Stimulated activated naive CD4-positive, alpha-beta T cell treated with Interleukin-2 at 50 U/mL for 16 hours (primary cell): ENCODE results near the gene CENPB.

ENCODE experiments used
- DNase-seq: peaks from one replicate; lab custom pipeline; 2025; lab: John Stamatoyannopoulos, UW

CENPB gene

DNA sequence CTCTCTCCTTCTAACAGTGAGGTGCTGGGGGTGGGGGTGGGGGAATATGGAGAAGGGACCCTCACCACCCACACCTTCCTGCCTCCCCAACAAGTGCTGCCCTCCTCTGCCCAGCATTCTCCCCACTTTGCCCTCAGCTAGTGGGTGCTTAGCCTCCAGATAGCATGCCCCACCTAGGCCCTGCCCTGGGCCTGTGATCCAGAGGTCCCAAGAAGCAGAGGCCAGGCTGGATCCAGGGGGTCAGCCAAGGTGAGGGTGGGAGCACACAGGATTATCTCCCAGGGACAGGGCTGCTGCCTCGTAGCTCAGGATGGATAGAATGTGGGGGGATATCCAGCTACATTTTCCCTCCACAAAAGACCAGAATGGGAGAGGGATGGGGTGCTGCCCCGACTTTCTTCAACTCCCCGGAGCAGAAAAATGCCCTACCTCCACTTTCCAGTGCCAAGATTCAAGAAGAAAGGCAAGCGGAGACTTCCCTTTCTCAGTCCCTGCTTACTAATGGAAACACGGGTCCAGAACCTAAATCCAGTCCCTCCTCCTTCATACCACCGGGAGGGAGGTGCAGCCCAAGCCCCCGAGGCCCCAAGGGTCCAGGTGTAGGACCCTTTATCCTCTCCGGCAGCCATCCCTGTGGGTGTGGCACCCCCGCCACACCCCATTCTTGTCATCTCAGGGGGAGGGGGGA, 20.0 kb downstream of the CENPB start:
- DNase-seq: no peak

DNA sequence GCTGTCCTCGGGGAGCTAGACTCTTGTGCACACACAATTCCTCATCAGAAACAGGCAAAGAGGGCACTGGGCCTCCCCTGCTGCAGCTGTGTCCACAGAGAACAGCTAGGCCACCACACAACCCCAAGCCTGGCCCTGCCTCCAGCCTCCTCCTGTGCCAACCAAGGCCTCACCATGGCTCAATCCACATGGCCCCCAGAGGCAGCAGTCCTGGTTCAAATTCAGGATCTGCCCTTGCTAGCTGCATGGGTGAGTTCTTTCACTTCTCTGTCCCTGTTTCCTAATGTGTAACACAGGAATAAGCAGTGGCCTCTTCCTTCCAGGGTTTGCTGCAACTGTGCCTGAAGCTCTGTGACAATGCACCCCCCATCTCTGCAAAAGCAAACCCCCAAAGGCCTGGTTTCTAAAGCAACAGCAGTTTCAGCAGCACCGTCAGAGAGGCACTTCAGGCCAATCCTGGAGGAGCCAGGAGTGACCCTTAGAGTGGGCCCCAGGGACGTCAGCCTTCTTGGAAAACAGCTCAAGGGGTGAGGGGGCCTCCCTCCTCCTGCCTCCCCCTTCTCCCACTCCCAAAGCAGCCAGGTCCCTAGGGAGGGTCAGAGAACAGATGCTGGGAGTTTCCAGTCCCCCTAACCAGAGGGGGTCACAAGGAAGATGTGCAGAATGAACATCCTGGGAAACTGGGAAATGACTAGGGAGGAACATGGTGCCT, 21.2 kb downstream of the CENPB start:
- DNase-seq: no peak

DNA sequence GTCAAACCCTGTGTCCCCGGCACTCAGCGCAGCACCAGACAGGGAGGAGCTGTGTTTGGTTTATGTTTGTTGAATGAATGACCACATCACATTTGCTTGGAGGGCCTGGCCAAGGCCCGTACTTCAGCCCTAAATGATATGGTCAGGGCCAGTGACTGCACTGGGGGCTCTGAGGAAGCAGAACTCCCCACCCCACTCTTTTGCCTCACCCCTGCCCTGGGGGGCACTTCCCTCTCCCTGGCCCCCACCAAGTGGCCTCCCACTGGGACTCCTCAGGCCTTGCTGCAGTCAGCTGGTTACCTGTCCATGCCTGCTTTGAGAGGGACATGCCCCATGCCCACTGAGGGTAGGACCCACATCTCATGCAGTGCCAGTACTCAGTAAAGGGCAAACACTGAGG, 21.9 kb downstream of the CENPB start:
- no peak for DNase-seq

DNA sequence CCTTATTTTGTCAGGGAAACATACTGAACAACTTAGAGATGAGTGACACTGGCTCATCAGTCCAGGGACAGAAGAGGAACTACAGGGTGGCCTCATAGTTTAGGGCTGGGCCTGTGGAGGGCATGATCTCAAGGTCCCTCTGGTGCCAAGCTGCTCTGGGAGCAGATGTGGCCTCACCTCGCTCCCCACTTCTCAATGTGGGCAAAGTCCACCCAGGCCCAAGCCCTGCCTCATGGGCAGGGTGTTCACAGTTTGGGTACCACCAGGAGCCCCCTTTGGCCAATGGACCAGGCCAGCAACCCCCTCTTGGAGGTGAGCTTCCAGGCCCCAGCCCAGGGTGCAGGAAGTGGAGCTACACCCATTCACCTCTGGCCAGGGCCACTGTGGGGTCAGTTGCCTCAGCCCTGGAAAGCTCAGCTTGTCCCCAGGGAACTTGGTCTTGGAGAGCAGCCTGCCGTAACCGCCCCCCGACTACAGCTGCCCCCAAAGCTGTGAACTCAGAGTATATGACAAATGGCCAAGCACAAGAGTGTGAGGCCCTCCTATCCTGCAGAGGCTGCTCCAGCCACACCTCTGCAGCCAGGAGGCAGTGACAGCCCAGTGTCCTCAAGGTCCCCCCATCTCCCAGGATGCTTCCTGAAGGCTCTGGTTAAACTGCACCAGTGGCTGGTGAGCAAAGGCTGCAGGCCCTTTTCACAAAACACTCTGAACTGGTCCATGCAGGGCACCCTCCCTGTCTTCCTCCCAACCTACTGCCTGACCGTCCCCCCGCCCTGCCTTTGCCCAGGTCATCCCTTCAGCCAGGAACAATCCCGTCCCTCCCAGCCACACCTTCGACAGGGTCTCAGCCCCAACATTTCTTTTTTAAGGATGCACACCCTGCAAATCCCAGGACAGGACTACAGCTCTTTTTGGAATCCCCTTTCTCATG, 22.6 kb downstream of the CENPB start:
- DNase-seq: no peak

DNA sequence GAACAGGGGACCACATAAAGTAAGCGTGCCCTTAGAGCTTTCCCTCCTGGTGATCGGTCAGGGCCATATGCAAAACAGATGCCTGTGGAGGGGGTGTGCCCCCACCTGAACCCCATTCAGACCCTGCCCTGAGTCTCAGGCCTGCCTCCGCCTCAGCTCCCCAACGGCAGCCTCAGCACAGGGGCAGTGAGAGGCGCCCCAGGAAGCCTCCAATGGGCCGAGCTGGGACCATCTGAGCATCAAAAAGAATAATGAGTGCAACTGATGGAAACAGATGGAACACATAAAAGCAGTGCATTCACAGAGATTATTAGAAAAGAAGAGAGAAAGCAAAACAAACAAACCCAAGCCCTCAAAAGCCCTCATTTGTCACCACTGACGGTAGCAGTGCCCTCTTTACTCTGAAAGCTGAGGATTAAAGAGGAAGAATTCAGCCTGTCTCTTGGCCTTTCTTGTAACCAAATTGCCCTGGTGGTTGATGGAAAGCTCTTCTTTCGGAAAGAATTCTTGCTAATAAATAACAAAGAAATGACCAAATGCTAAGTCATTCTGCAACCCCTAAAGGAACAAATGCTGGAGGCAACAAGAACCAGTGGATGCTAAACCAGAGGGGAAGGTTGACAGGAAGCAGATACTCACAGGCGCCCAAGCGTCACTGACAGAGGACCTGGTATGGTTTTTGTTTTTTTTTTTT, 25.7 kb downstream of the CENPB start:
- DNase-seq: no peak

DNA sequence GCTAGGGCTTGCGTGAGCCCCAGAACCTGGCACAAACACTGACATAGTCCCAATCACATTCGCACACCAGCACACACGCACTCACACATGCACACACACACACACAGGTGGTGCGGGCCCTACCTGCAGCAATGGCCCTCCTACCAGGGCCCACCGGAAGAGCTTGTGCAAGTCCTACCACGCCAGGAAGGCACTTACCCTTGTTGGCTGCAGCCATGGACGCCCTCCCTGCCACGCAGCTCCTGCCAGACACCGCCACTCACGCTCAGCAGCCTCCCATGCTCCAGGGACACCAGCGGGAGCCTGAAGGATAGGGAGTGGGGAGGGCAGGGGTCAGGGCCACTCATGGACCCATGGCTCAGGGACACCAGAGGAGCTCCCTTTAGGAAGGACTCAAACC, 26.7 kb downstream of the CENPB start:
- no peak for DNase-seq

DNA sequence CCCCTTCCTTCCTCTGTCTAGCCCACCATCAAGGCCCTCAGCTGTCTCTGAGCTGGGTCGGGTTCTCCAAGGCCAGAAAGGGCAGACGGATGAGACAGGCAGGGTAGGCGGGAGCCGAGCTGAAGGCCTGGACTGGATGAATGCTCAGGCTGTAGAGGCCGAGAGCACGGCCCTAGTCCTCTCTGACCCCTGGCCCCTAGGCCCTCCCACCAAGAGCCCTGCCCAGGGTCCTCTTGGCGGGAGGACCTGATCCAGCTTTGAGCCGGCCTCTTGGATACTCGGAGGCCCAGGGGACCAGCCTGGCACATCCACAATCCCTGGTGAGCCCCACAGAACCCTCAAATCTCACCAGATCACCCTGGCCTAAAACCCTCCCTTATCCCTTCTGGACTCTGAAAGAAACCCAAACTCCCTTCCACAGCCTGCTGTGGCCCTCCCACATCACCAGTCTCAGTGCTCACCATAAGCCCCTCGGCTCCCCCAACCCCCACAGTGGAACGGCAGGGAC, 27.2 kb downstream of the CENPB start:
- DNase-seq: no peak

DNA sequence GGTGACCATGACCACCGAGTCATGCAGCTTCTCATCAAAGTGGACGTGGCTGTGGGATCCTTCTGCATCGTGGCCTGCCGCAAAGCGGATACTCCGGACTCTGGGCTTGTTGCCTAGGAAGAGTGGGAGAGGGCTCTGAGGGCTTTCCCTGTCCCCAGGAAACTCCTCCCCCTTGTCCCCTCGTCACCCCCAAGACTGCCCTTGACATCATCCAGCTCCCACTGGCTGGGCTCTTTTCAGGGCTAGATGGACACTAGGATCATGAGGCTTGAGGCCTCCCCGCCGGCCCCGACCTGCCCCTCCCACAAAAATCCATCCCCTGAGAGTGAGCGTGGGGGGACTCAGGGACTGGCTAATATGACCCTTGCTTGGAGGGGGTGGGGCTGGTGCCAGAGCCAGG, 28.0 kb downstream of the CENPB start:
- no peak for DNase-seq

DNA sequence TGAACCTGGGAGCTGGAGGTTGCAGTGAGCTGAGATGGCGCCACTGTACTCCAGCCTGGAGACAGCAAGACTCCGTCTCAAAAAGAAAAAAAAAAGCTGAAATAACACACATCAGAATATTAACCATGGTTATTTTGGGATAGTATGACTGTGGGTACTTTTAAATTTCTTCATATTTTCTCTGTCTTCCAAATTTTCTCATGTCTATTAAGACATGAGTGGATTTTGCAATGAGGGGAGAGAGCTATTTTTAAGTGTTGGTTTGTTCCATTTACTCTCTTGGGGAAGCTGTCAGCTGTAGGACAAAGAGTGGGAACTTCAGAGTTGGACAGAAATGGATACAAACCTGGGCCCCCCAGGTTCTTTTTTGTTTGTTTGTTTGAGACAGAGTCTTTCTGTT, 29.3 kb downstream of the CENPB start:
- no peak for DNase-seq

DNA sequence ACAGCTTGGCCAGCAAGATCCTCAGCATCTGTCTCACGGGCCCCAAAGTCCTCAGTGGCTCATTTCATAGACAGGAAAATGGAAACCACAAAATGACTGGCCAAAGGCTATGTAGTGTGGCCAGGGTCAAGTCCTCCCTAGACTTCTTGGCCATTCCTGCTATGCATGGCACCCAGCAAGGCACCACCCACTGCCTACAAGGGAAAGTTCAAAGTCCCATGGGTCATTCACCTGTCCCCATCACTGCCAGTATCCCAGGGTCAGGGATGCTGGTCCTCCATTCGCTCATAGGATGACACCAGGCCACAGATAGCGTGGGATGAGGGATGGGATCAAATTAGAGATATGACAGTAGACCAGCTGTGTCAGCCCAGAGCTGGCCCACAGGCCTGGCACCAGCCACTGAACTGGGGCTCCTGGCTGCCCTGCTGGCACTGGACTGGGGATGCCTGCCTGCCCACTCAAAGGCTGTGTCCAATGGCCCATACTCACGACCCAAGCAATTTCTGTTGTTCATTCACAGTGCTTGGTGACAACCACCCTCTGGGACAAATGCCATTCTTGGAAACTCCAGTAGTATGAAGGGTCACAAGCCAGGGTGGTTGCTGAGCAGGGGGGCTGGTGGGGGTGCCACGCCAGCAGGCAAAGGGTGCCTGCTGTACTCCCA, 30.6 kb downstream of the CENPB start:
- DNase-seq: no peak

DNA sequence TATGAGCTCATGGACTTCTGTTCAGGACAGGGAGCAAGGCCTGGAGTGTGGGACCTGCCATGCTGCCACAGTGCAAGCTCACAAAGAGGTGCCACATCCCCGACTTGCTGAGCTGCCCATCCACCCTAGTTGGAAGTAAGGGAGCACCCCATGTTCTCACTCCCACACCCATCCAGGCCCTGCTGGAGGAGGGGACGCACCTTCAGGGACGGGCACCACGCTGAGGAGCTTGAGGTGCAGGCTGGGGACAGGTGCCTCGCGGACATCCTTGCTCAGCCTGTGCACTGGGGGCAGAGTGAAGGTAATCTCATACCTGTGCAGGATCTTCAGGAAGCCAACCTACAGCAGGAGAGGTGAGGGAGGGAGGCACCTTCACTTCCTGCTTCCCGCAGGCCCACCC, 31.3 kb downstream of the CENPB start:
- DNase-seq: no peak

DNA sequence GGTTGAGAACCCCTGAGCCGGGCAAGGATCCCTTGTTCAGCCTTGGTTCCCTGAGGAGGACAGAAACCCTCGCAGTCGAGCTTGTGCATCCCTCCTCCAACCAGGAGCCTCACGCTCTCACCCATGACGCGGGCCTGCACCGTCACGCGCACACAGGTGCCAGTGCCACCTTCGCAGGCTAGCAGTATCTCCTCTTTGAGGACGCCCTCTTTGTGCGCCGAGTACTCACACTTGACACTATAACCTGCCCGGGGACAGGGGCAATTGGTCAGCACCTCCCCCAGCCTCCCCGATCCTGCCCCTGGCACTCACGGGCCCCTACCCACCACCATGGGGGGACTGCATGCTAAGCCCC, 32.3 kb downstream of the CENPB start:
- DNase-seq: no peak

DNA sequence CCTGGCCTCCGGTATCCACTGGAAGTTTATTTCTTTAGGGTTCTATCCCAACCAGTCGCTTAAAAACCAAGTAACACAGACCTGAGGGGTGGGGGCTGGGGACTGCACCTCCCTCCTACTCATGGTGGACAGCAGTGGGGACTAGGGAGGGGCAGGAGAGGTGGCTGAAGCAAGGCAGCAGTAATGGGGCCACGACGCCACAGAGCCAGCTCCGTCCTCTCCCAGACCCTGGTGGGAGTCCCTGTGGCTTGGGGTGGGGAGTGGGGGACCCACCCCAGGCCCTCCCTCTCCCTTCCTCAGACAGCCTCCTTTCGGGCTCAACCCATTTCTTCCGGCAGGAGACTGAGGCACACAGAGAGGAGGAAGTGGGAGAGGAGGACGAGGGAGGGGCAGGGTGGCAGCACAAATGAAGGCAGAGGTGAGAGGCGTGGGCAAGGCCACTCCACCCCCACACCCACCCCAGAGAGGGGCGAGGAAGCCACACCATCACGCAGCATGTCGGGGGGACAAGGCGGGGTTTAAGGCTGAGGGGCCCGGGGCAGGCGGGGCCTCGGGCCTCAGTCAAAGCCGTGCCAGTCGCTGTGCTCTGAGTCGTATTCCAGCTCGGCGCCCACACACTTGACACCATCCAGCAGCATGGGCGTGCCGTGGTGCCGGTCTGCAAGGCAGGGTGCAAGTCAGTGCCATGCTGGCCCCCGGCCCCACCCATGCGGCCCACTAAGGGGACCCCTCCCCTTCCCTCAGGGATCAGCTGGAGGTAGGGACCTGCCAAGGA, 32.9 kb downstream of the CENPB start:
- no peak for DNase-seq

DNA sequence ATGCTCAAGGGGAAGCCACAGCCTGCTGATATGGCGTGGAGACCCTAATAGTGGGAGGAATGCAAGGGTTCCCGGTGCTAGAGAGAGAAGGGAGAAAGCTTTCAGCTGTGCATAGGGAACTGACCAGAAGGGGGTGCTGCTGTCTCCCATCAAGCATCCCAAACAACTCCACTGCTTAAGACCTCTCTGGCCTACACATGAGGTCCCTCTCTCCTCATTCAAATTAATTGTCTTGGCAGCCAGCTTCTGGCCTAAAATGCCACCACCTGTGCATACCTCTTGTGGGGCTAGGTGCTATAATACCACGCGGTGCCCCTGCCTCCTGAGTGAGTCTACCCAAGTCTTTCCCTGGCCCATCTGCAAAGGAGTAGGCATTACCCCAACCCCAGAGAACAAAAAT, 33.4 kb downstream of the CENPB start:
- DNase-seq: peak; percentile 27

DNA sequence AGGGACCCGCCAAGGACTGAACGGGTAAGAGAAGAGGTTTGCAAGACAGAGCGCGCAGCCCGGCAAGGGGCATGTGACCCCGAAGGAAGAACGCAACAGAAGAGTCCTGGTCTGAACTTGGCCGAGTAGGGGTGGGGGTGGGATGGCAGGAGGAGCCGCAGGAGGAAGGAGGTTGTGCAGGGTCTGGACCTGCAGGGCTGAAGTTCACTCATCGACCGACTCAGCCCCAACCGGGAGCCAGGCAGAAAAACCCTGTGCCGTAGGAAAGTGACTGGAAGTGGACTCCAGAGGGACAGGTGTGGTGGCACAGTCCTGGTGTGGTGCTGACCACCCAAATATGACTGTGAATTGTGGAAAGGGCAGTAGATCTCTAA, 34.2 kb downstream of the CENPB start:
- DNase-seq: no peak

DNA sequence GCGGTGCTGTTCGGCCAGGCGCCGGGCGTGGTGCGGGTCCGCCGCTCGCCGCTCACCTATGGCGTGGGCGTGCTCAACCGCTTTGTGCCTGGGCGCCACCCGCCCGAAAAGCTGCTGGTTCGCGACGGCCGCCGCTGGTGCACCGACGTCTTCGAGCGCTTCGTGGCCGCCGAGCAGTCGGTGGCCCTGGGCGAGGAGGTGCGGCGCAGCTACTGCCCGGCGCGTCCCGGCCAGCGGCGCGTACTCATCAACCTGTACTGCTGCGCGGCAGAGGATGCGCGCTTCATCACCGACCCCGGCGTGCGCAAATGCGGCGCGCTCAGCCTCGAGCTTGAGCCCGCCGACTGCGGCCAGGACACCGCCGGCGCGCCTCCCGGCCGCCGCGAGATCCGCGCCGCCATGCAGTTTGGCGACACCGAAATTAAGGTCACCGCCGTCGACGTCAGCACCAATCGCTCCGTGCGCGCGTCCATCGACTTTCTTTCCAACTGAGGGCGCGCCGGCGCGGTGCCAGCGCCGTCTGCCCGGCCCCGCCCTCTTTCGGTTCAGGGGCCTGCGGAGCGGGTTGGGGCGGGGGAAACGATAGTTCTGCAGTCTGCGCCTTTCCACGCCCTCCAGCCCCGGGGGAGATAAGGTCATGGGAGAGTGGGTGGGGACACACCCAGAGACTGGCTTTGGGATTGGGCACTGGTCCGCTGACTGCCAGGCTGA, 34.7 kb downstream of the CENPB start:
- DNase-seq: peak; percentile 61

DNA sequence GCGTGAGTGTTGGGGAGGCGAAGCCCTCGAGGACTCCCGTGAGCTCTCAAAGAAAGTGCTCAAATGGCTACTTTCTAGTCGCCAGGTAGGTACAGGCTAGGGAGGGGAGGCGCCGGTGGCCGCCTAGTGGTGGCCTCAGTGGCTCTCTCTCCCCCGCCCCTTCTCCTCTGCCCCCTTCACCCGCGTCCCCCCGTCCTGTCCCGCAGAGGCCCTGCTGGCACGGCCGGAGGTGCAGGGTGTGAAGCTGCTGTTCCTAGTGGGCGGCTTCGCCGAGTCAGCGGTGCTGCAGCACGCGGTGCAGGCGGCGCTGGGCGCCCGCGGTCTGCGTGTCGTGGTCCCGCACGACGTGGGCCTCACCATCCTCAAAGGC, 35.2 kb downstream of the CENPB start:
- no peak for DNase-seq

DNA sequence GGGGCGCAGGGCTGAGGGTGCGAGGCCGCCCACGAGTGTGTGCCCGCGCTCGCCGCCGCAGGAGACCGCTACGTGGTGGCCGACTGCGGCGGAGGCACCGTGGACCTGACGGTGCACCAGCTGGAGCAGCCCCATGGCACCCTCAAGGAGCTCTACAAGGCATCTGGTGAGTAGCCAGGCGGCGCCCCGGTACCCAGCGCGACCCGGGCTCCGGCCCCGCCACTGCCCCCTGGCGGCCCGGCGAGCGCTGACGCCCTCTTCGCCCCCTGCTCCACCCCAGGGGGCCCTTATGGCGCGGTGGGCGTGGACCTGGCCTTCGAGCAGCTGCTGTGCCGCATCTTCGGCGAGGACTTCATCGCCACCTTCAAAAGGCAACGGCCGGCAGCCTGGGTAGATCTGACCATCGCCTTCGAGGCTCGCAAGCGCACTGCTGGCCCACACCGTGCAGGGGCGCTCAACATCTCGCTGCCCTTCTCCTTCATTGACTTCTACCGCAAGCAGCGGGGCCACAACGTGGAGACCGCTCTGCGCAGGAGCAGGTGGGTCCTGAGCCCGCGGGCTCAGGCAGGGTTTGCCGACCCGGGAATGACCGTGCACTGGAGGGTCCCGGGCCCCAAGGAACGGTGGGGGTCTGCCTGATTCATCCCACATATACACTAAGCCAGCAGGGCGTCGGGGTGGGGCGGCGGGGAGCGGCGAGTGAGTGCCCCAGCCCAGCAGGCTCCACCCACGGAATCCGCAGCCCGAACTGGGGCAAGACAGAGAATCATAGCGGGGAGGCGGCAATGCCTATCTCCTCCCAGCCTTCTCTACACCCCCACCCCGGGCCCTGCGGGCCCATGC, 36.6 kb downstream of the CENPB start:
- peak; percentile 5 for DNase-seq

DNA sequence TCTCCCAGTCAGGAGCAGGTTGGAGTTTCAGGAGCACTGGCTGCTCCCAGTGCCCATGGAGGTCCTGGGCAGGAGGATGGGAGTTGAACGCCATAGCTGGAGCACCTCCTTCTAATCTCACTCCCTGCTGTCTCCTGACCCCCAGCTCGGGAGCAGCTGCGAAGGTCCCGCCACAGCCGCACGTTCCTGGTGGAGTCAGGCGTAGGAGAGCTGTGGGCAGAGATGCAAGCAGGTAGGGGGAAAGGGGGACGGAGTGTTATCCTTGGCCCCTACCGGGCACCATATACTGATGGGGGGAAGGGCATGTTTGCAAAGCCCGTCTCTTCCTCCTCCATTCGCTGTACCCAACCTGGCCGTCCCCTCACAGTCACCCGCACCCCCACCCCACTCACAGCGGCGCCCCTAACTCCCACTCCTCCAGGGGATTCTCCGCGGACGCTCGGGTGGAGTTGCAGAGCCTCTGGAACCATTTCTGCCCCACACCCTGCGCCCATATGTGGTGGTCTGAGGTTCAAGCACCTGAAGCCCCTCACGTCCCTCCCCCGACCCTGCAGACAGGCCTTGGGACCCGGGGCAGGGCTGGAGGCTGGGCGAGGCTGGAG, 37.4 kb downstream of the CENPB start:
- no peak for DNase-seq
